ENCODE measurements around the gene BRF1.

DNA sequence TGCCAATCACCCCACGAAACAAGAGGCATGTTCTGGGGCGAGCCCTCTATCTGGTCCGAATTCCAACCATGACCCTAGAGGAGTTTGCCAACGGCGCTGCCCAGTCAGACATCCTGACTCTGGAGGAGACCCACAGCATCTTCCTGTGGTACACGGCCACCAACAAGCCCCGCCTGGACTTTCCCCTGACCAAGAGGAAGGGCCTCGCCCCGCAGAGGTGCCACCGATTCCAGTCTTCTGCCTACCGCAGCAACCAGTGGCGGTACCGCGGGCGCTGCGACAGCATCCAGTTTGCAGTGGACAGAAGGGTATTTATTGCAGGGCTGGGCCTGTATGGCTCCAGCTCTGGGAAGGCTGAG is 50.8 kb downstream of the BRF1 start:
- TF ChIP-seq CHD4 (IDR thresholded peaks at IDR 0.05; ENCODE audit: borderline replicate concordance, low read length), result no peak
- no peak for TF ChIP-seq POLR2A (IDR thresholded peaks at IDR 0.05; ENCODE audit: insufficient read depth in 1 of 2, low read depth in 2 of 2, low read length in 2 of 2)
- TF ChIP-seq ZBTB7A (CRISPR knock-in tag; IDR thresholded peaks at IDR 0.05), result no peak
- TF ChIP-seq, protein P1, sequence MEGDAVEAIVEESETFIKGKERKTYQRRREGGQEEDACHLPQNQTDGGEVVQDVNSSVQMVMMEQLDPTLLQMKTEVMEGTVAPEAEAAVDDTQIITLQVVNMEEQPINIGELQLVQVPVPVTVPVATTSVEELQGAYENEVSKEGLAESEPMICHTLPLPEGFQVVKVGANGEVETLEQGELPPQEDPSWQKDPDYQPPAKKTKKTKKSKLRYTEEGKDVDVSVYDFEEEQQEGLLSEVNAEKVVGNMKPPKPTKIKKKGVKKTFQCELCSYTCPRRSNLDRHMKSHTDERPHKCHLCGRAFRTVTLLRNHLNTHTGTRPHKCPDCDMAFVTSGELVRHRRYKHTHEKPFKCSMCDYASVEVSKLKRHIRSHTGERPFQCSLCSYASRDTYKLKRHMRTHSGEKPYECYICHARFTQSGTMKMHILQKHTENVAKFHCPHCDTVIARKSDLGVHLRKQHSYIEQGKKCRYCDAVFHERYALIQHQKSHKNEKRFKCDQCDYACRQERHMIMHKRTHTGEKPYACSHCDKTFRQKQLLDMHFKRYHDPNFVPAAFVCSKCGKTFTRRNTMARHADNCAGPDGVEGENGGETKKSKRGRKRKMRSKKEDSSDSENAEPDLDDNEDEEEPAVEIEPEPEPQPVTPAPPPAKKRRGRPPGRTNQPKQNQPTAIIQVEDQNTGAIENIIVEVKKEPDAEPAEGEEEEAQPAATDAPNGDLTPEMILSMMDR (CRISPR knock-in tag; IDR thresholded peaks at IDR 0.05), result no peak
- no peak for TF ChIP-seq ZNF766 (CRISPR knock-in tag; IDR thresholded peaks at IDR 0.05; ENCODE audit: borderline replicate concordance)
- no peak for TF ChIP-seq JUN (CRISPR knock-in tag; IDR thresholded peaks at IDR 0.05)
- TF ChIP-seq MXI1 (IDR thresholded peaks at IDR 0.05; ENCODE audit: borderline replicate concordance, low read depth, low read length), result no peak
- no peak for TF ChIP-seq CEBPB (IDR thresholded peaks at IDR 0.05; ENCODE audit: borderline replicate concordance, low read depth, low read length)
- TF ChIP-seq ZNF3 (CRISPR knock-in tag; IDR thresholded peaks at IDR 0.05), result no peak
- TF ChIP-seq, protein P2, sequence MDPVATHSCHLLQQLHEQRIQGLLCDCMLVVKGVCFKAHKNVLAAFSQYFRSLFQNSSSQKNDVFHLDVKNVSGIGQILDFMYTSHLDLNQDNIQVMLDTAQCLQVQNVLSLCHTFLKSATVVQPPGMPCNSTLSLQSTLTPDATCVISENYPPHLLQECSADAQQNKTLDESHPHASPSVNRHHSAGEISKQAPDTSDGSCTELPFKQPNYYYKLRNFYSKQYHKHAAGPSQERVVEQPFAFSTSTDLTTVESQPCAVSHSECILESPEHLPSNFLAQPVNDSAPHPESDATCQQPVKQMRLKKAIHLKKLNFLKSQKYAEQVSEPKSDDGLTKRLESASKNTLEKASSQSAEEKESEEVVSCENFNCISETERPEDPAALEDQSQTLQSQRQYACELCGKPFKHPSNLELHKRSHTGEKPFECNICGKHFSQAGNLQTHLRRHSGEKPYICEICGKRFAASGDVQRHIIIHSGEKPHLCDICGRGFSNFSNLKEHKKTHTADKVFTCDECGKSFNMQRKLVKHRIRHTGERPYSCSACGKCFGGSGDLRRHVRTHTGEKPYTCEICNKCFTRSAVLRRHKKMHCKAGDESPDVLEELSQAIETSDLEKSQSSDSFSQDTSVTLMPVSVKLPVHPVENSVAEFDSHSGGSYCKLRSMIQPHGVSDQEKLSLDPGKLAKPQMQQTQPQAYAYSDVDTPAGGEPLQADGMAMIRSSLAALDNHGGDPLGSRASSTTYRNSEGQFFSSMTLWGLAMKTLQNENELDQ (CRISPR knock-in tag; IDR thresholded peaks at IDR 0.05; ENCODE audit: borderline replicate concordance), result no peak

All from HepG2 (cell line).